Fibroblast of gingiva (primary cell): ENCODE results near the gene KCNAB1.

ENCODE experiments used
- DNase-seq: peaks from one replicate; pipeline ENCODE4 v3.0.0-alpha.2; 2011; ENCODE audit warnings: low read depth

The KCNAB1 gene

GRCh38 chr3:156492801-156493261 is 372.5 kb downstream of the KCNAB1 start:
- DNase-seq = no peak

- no peak for DNase-seq
Observed at GRCh38 chr3:156493887-156494286, 373.5 kb downstream of the KCNAB1 start.

- no peak for DNase-seq
Observed at GRCh38 chr3:156495816-156496215, 375.4 kb downstream of the KCNAB1 start.

GRCh38 chr3:156497326-156497725 is 376.9 kb downstream of the KCNAB1 start:
- DNase-seq = peak; percentile 38

- DNase-seq = no peak
Observed at GRCh38 chr3:156498307-156498706, 377.9 kb downstream of the KCNAB1 start.

GRCh38 chr3:156507285-156507684 is 386.9 kb downstream of the KCNAB1 start:
- no peak for DNase-seq

GRCh38 chr3:156509189-156510174 is 389.1 kb downstream of the KCNAB1 start:
- DNase-seq = peak; percentile 43

- DNase-seq = no peak
Observed at GRCh38 chr3:156511987-156512677, 391.8 kb downstream of the KCNAB1 start.

GRCh38 chr3:156513619-156514018 is 393.2 kb downstream of the KCNAB1 start:
- DNase-seq = no peak

GRCh38 chr3:156516284-156516683 is 395.9 kb downstream of the KCNAB1 start:
- DNase-seq = no peak

GRCh38 chr3:156516961-156517360 is 396.6 kb downstream of the KCNAB1 start:
- no peak for DNase-seq

- DNase-seq = peak; percentile 11
Observed at GRCh38 chr3:156518726-156519125, 398.3 kb downstream of the KCNAB1 start.

- no peak for DNase-seq
Observed at GRCh38 chr3:156519758-156520162, 399.4 kb downstream of the KCNAB1 start.

GRCh38 chr3:156522673-156523072 is 402.3 kb downstream of the KCNAB1 start:
- DNase-seq = no peak

GRCh38 chr3:156525808-156526207 is 405.4 kb downstream of the KCNAB1 start:
- DNase-seq = no peak

- DNase-seq = no peak
Observed at GRCh38 chr3:156527060-156527459, 406.7 kb downstream of the KCNAB1 start.

- DNase-seq = no peak
Observed at GRCh38 chr3:156530980-156531379, 410.6 kb downstream of the KCNAB1 start.

- DNase-seq = no peak
Observed at GRCh38 chr3:156532730-156533129, 412.4 kb downstream of the KCNAB1 start.

- no peak for DNase-seq
Observed at GRCh38 chr3:156533205-156533604, 412.8 kb downstream of the KCNAB1 start.

GRCh38 chr3:156535162-156535627 is 414.8 kb downstream of the KCNAB1 start:
- peak; percentile 98 for DNase-seq

- no peak for DNase-seq
Observed at GRCh38 chr3:156535798-156536197, 415.4 kb downstream of the KCNAB1 start.

GRCh38 chr3:156536524-156537316 is 416.3 kb downstream of the KCNAB1 start:
- DNase-seq = no peak
